SU-DHL-6 (cell line): ENCODE results near the gene CFAP126.

ENCODE experiments used
- EZH2phosphoT487 ChIP-seq: fragments of 200-600 bp; sonication (generic), shearing (Covaris generic); conservative IDR thresholded peaks from 2 replicates; pipeline ENCODE4 v1.6.1; 2018; ENCODE audit warnings: mild to moderate bottlenecking, antibody characterized with exemption, low read length, moderate library complexity, mixed read lengths
- TF ChIP-seq, protein P1 (sequence below): fragments of 200-600 bp; sonication (generic); IDR thresholded peaks from one replicate; pipeline ENCODE4 v1.5.1; 2017; ENCODE audit warnings: antibody characterized with exemption, mild to moderate bottlenecking, low read length, moderate library complexity; ENCODE audit not compliant: insufficient read depth, poor library complexity, severe bottlenecking

DNA sequence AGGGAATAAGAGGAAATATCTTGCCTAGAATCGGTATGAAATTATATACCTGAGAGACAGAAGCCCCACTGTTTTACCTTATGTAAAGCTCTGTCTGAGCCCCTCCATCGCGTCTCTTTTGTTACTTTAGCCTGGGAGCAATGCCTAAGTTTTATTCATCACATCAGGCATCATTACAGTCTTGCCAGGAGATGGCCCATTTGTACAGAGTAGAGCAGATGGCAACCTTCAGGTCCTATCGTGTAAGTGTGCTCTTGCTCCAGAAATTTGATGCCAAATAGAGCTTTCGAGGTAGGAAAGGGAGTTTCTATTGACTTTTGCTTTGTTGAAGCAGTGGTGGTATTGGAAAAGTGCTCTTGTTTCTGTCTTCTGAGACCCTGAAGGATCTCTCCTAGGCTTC, 24.9 kb downstream of the CFAP126 start:
- TF ChIP-seq, protein P1, sequence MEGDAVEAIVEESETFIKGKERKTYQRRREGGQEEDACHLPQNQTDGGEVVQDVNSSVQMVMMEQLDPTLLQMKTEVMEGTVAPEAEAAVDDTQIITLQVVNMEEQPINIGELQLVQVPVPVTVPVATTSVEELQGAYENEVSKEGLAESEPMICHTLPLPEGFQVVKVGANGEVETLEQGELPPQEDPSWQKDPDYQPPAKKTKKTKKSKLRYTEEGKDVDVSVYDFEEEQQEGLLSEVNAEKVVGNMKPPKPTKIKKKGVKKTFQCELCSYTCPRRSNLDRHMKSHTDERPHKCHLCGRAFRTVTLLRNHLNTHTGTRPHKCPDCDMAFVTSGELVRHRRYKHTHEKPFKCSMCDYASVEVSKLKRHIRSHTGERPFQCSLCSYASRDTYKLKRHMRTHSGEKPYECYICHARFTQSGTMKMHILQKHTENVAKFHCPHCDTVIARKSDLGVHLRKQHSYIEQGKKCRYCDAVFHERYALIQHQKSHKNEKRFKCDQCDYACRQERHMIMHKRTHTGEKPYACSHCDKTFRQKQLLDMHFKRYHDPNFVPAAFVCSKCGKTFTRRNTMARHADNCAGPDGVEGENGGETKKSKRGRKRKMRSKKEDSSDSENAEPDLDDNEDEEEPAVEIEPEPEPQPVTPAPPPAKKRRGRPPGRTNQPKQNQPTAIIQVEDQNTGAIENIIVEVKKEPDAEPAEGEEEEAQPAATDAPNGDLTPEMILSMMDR, result no peak
- no peak for TF ChIP-seq EZH2phosphoT487
